Lower lobe of right lung (tissue), 2 donors: ENCODE results near the gene SCG2. TPM values are rescaled to one million over a fixed set of nuclear protein-coding genes. Genes with fewer than 3 reads are reported as not detected.
A peak's percentile ranks its signal among the peaks of the same experiment; 100 is the strongest.

Experiments used
- ATAC-seq, 2 donors: fragments of 200-7000 bp; cut with Tn5 transposase; one replicate each; pipeline ENCODE4 v1.9.1; 2020 to 2022; ENCODE audit warnings: mild to moderate bottlenecking in 2 of 2, moderate library complexity in 2 of 2
- DNase-seq: peaks from one replicate; pipeline ENCODE4 v3.0.0-alpha.2; 2020
- H3K27ac ChIP-seq: fragments of 200-600 bp; one replicate; pipeline ENCODE4 v1.8.0; 2022
- H3K27me3 ChIP-seq: fragments of 200-600 bp; one replicate; pipeline ENCODE4 v1.8.0; 2022; ENCODE audit warnings: low read depth
- H3K36me3 ChIP-seq: fragments of 200-600 bp; one replicate; pipeline ENCODE4 v1.8.0; 2022; ENCODE audit warnings: mild to moderate bottlenecking
- H3K4me1 ChIP-seq: fragments of 200-600 bp; one replicate; pipeline ENCODE4 v1.8.0; 2022
- H3K4me3 ChIP-seq: fragments of 200-600 bp; one replicate; pipeline ENCODE4 v1.8.0; 2022; ENCODE audit warnings: mild to moderate bottlenecking
- H3K9me3 ChIP-seq: fragments of 200-600 bp; one replicate; pipeline ENCODE4 v1.8.0; 2022
- intact Hi-C: fragments of 100-400 bp; cut with DNase I; formaldehyde crosslinking; loops from one replicate; pipeline ENCODE4 v1.11.0; 2022
- total RNA-seq: library from RNA; stranded (reverse); fragmentation: NEBNext Ultra II Directional; extraction: Animal tissue kit (Norgen Biotek cat#: 25700); gene quantifications from one replicate; pipeline ENCODE4 v1.2.1, GENCODE V29; 2021
- TF ChIP-seq, protein P1 (sequence below): fragments of 200-600 bp; IDR thresholded peaks from one replicate; pipeline ENCODE4 v1.8.0; 2022; ENCODE audit warnings: antibody characterized with exemption, mild to moderate bottlenecking
- donor health status: DM: no; HTN: yes; CAD: no; lungs with severe emphysema.

Gene SCG2
- total RNA-seq, 1 donor from 2014 or later, result 0.71 TPM

DNA sequence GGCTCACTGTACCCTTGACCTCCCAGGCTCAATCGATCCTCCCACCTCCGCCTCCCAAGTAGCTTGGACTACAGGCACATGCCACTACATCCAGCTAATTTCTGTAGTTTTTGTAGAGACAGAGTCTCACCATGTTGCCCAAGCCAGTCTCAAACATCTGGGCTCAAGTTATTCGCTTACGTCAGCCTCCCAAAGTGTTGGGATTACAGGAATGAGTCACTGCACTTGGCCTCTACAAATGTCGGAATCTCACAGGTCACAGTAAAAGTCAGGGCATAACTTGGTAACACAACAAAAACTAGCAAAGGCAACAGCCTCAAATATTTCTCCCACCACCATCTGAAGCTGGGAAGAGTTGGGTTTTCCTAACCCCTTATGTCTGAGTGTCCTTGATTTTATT lies 25.3 kb downstream of the SCG2 start:
- DNase-seq, result no peak
- Histone ChIP-seq H3K27me3 (no peaks in the 10 kb centered on the region), H3K27ac (no peak overlapping the region), H3K36me3 (no peaks in the 10 kb centered on the region), H3K4me3 (no peak overlapping the region), H3K4me1 (no peaks in the 10 kb centered on the region), H3K9me3 (no peaks in the 10 kb centered on the region)
- peak in 1 of 2 donors; percentile 12 for ATAC-seq
- TF ChIP-seq, protein P1, sequence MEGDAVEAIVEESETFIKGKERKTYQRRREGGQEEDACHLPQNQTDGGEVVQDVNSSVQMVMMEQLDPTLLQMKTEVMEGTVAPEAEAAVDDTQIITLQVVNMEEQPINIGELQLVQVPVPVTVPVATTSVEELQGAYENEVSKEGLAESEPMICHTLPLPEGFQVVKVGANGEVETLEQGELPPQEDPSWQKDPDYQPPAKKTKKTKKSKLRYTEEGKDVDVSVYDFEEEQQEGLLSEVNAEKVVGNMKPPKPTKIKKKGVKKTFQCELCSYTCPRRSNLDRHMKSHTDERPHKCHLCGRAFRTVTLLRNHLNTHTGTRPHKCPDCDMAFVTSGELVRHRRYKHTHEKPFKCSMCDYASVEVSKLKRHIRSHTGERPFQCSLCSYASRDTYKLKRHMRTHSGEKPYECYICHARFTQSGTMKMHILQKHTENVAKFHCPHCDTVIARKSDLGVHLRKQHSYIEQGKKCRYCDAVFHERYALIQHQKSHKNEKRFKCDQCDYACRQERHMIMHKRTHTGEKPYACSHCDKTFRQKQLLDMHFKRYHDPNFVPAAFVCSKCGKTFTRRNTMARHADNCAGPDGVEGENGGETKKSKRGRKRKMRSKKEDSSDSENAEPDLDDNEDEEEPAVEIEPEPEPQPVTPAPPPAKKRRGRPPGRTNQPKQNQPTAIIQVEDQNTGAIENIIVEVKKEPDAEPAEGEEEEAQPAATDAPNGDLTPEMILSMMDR, result no peak
- intact Hi-C loops, result no loop called here

DNA sequence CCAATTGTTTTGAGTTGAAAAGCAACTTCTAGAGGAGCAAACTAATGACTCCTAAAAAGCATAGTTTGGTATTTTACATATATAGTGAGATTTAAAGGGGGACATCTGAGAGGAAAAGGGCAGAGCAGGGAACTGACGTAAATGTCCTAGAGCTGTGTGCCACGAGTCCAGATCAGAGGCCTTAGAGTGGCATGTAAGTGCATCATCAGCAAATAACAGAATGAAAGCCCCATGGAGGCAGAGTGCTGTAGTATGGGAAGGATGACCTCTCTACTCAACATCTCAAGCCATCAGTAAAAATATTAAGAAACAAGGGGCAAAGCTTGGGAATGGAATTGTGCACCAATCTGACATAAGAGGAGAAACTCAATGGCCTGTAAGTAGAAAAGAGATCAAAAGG lies 31.4 kb downstream of the SCG2 start:
- H3K4me3 ChIP-seq, result no peak overlapping the region
- TF ChIP-seq, protein P1, result no peak
- DNase-seq, result no peak

GRCh38 chr2:223566396-223566795 lies 35.8 kb downstream of the SCG2 start:
- no peak for DNase-seq
- intact Hi-C loops, result no loop called here
- Histone ChIP-seq H3K27me3 (no peaks in the 10 kb centered on the region), H3K36me3 (no peaks in the 10 kb centered on the region), H3K4me3 (no peak overlapping the region), H3K9me3 (no peaks in the 10 kb centered on the region), H3K4me1 (no peaks in the 10 kb centered on the region), H3K27ac (no peak overlapping the region)
- no peak for ATAC-seq
- TF ChIP-seq, protein P1, result no peak

More for the DNA sequence above, 31.4 kb downstream of the SCG2 start:
- H3K4me1 ChIP-seq, result no peaks in the 10 kb centered on the region
- intact Hi-C loops, result no loop called here
- no peaks in the 10 kb centered on the region for H3K27me3 ChIP-seq
- H3K9me3 ChIP-seq, result no peaks in the 10 kb centered on the region
- H3K36me3 ChIP-seq, result no peaks in the 10 kb centered on the region
- no peak for ATAC-seq
- no peak overlapping the region for H3K27ac ChIP-seq

GRCh38 chr2:223563462-223563861 lies 38.7 kb downstream of the SCG2 start:
- no peaks in the 10 kb centered on the region for H3K9me3 ChIP-seq
- no peak overlapping the region for H3K27ac ChIP-seq
- H3K4me3 ChIP-seq, result no peak overlapping the region
- no peaks in the 10 kb centered on the region for H3K36me3 ChIP-seq
- ATAC-seq, result no peak
- intact Hi-C loops, result no loop called here
- no peaks in the 10 kb centered on the region for H3K27me3 ChIP-seq
- H3K4me1 ChIP-seq, result no peaks in the 10 kb centered on the region
- TF ChIP-seq, protein P1, result no peak
- no peak for DNase-seq

DNA sequence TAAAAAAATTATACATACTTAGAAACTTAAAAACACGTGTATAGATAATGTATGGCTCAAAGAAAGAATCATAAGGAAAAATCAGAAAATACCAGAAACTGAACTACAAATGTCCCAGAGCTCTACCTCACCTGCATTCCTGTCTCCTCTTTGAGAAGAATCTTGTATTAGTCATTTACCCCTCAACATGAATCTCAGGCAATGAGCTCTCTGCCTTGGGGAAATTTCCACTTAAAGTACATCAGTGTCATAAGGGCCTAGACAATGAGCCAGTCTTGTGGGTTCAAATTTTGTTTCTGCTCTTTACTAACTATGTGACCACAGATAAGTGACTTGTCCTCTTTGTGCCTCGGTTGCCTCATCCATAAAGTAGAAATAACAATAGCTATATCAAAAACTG lies 40.1 kb downstream of the SCG2 start:
- H3K4me3 ChIP-seq, result no peak overlapping the region
- H3K27me3 ChIP-seq, result no peaks in the 10 kb centered on the region
- DNase-seq (no peak), ATAC-seq (no peak)
- H3K9me3 ChIP-seq, result no peaks in the 10 kb centered on the region
- TF ChIP-seq, protein P1, result no peak
- intact Hi-C loops, result no loop called here
- H3K36me3 ChIP-seq, result no peaks in the 10 kb centered on the region
- H3K4me1 ChIP-seq, result no peaks in the 10 kb centered on the region
- H3K27ac ChIP-seq, result no peak overlapping the region
